DOHH2 (cell line): ENCODE results near the gene EPDR1.

Experiments used
- EZH2phosphoT487 ChIP-seq: fragments of 200-600 bp; sonication (generic); IDR thresholded peaks from 2 replicates; pipeline ENCODE4 v1.6.1; 2017; ENCODE audit warnings: borderline replicate concordance, mild to moderate bottlenecking, antibody characterized with exemption, low read length, moderate library complexity, mixed read lengths
- TF ChIP-seq, protein P1 (sequence below): fragments of 200-600 bp; sonication (generic); IDR thresholded peaks from one replicate; pipeline ENCODE4 v1.5.1; 2014; ENCODE audit warnings: antibody characterized with exemption, mild to moderate bottlenecking, low read depth, low read length; ENCODE audit not compliant: poor library complexity, severe bottlenecking

DNA sequence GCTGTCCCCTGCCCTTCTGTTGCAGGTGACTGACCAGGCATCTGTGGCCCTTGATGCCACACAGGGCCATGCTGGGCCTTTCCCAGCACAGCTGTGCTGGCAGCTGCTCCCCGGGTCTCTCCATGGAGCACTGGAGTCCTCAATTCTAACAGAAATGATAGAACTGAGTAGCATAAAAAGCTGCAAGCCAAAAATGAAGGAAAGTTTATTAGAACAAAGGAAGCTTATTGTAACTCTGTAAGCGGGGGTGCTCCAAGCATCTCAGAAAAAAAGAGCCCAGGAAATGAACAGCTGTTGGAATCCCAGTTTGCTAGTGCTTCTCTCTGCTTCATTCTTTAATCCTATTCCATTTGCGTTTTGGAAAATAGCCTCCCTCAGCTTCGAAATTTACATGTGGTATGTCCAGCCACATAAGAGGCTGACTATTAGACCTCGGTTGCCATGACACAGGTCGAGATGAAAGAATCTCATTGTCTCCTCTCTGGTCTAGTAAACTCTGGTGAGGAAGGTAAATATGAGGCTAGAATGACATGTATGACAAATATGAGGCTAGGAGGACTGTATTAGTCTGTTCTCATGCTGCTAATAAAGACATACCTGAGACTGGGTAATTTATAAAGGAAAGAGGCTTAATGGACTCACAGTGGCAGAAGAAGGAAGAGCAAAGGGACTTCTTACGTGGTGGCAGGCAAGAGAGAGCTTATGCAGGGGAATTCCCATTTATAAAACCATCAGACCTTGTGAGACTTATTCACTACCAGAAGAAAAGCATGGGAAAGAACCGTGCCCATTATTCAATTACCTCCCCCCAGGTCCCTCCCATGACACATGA lies 23.7 kb downstream of the EPDR1 start:
- TF ChIP-seq, protein P1, sequence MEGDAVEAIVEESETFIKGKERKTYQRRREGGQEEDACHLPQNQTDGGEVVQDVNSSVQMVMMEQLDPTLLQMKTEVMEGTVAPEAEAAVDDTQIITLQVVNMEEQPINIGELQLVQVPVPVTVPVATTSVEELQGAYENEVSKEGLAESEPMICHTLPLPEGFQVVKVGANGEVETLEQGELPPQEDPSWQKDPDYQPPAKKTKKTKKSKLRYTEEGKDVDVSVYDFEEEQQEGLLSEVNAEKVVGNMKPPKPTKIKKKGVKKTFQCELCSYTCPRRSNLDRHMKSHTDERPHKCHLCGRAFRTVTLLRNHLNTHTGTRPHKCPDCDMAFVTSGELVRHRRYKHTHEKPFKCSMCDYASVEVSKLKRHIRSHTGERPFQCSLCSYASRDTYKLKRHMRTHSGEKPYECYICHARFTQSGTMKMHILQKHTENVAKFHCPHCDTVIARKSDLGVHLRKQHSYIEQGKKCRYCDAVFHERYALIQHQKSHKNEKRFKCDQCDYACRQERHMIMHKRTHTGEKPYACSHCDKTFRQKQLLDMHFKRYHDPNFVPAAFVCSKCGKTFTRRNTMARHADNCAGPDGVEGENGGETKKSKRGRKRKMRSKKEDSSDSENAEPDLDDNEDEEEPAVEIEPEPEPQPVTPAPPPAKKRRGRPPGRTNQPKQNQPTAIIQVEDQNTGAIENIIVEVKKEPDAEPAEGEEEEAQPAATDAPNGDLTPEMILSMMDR = no peak
- TF ChIP-seq EZH2phosphoT487 = no peak
